HepG2 (cell line): ENCODE data around the gene DDAH2. TPM values are rescaled to one million over a fixed set of nuclear protein-coding genes. Genes with fewer than 3 reads are reported as not detected.

Source experiments
- CBX2 ChIP-seq, 2 experiments: fragments of 200-600 bp in 1 of 2; sonication (generic); formaldehyde crosslinking in 1 of 2; IDR thresholded peaks; 2 replicates each; pipeline versions ENCODE4 v1.7.0 to v1.8.1; 2018 to 2022; ENCODE audit warnings: low read depth in 2 of 2, low read length in 1 of 2, mild to moderate bottlenecking in 1 of 2, missing genetic modification reagents in 1 of 2
- CEBPB ChIP-seq: IDR thresholded peaks from 2 replicates; pipeline ENCODE4 v1.6.1; 2011; ENCODE audit warnings: low read depth, low read length, improper control_type of control experiment, borderline replicate concordance
- CENPBD1 ChIP-seq: sonication (generic); formaldehyde crosslinking; IDR thresholded peaks from 2 replicates; pipeline ENCODE4 v1.8.0; 2022; ENCODE audit warnings: missing genetic modification reagents, low read depth, mild to moderate bottlenecking, borderline replicate concordance
- IRF2 ChIP-seq: IDR thresholded peaks from 2 replicates; pipeline ENCODE4 v1.6.1; 2018; ENCODE audit warnings: missing genetic modification reagents, missing compliant biosample characterization
- ISL2 ChIP-seq: sonication (generic); formaldehyde crosslinking; IDR thresholded peaks from 2 replicates; pipeline ENCODE4 v1.5.0; 2020; ENCODE audit warnings: missing genetic modification reagents
- JUN ChIP-seq: sonication (generic); formaldehyde crosslinking; IDR thresholded peaks from 2 replicates; pipeline ENCODE4 v1.4.0; 2020; ENCODE audit warnings: mild to moderate bottlenecking, missing genetic modification reagents
- MED13 ChIP-seq: sonication (generic); formaldehyde crosslinking; IDR thresholded peaks from 2 replicates; pipeline ENCODE4 v1.5.0; 2020; ENCODE audit warnings: missing genetic modification reagents
- MLXIP ChIP-seq: sonication (generic); formaldehyde crosslinking; IDR thresholded peaks from 2 replicates; pipeline ENCODE4 v1.9.0; 2021; ENCODE audit warnings: missing genetic modification reagents, borderline replicate concordance
- MXD4 ChIP-seq: IDR thresholded peaks from 2 replicates; pipeline ENCODE4 v1.6.1; 2016; ENCODE audit warnings: mild to moderate bottlenecking, missing biosample characterization, missing genetic modification reagents
- NFATC3 ChIP-seq: sonication (generic); formaldehyde crosslinking; IDR thresholded peaks from 2 replicates; pipeline ENCODE4 v1.5.1; 2020; ENCODE audit warnings: mild to moderate bottlenecking, missing genetic modification reagents
- NFE2L2 ChIP-seq: fragments of 150-350 bp; IDR thresholded peaks from 2 replicates; pipeline ENCODE4 v1.6.1; 2014; ENCODE audit warnings: low read length
- PRMT3 ChIP-seq: sonication (generic); formaldehyde crosslinking; IDR thresholded peaks from 2 replicates; pipeline ENCODE4 v1.8.1; 2022; ENCODE audit warnings: low read depth, mild to moderate bottlenecking, moderate library complexity, missing genetic modification reagents, borderline replicate concordance
- REL ChIP-seq: sonication (generic); formaldehyde crosslinking; conservative IDR thresholded peaks from 2 replicates; pipeline ENCODE4 v1.8.0; 2022; ENCODE audit warnings: mild to moderate bottlenecking, missing genetic modification reagents, moderate library complexity
- REXO4 ChIP-seq: sonication (generic); formaldehyde crosslinking; IDR thresholded peaks from 2 replicates; pipeline ENCODE4 v1.8.0; 2022; ENCODE audit warnings: missing genetic modification reagents, mild to moderate bottlenecking, borderline replicate concordance
- SUZ12 ChIP-seq: fragments of 150-350 bp; IDR thresholded peaks from 2 replicates; pipeline ENCODE4 v1.6.1; 2014; ENCODE audit warnings: low read depth, low read length
- TSC22D2 ChIP-seq: sonication (generic); formaldehyde crosslinking; IDR thresholded peaks from 2 replicates; pipeline ENCODE4 v1.5.1; 2020; ENCODE audit warnings: missing genetic modification reagents, mild to moderate bottlenecking, borderline replicate concordance
- ZBED4 ChIP-seq: sonication (generic); formaldehyde crosslinking; IDR thresholded peaks from 2 replicates; pipeline ENCODE4 v1.4.0; 2020; ENCODE audit warnings: missing genetic modification reagents, borderline replicate concordance
- ZFP62 ChIP-seq: sonication (generic); formaldehyde crosslinking; IDR thresholded peaks from 2 replicates; pipeline ENCODE4 v1.4.0; 2020; ENCODE audit warnings: missing genetic modification reagents
- ZNF138 ChIP-seq: sonication (generic); formaldehyde crosslinking; IDR thresholded peaks from 2 replicates; pipeline ENCODE4 v1.5.0; 2020; ENCODE audit warnings: mild to moderate bottlenecking, low read depth, missing genetic modification reagents
- ZNF501 ChIP-seq: sonication (generic); formaldehyde crosslinking; IDR thresholded peaks from 2 replicates; pipeline ENCODE4 v1.5.1; 2020; ENCODE audit warnings: mild to moderate bottlenecking, moderate library complexity, missing genetic modification reagents
- ZNF547 ChIP-seq: sonication (generic); formaldehyde crosslinking; IDR thresholded peaks from 2 replicates; pipeline ENCODE4 v1.5.1; 2020; ENCODE audit warnings: mild to moderate bottlenecking, missing genetic modification reagents
- ZNF549 ChIP-seq: sonication (generic); formaldehyde crosslinking; IDR thresholded peaks from 2 replicates; pipeline ENCODE4 v1.5.0; 2020; ENCODE audit warnings: missing genetic modification reagents
- ZNF816 ChIP-seq: sonication (generic); formaldehyde crosslinking; IDR thresholded peaks from 2 replicates; pipeline ENCODE4 v1.8.0; 2022; ENCODE audit warnings: missing genetic modification reagents, mild to moderate bottlenecking, borderline replicate concordance
- ZNF83 ChIP-seq: sonication (generic); formaldehyde crosslinking; IDR thresholded peaks from 2 replicates; pipeline ENCODE4 v1.4.0; 2020; ENCODE audit warnings: missing genetic modification reagents, mild to moderate bottlenecking, borderline replicate concordance
- polyA plus RNA-seq, 8 experiments: library from polyadenylated mRNA; depleted of rRNA in 3 of 8; stranded (reverse) in 7 of 8; unstranded in 1 of 8; fragments of >200 nt; fragmentation: Illumina TruSeq in 4 of 8; extraction: Trizol in 4 of 8; gene quantifications; 2 replicates each; pipeline versions ENCODE4 v1.2.1 to v1.2.3, GENCODE V29; 2011 to 2016; ENCODE audit warnings: low read depth in 4 of 8, missing spikeins in 1 of 8, mixed read lengths in 1 of 8; ENCODE audit not compliant: insufficient read depth in 1 of 8
- total RNA-seq, 5 experiments: library from RNA; depleted of rRNA; stranded (reverse); fragments of >200 nt; fragmentation: Illumina TruSeq; extraction: Trizol; gene quantifications; 2 replicates each; pipeline ENCODE4 v1.2.3, GENCODE V29; 2016; ENCODE audit warnings: low read depth in 1 of 5

Gene DDAH2
- total and polyA plus RNA-seq, 2 of the 13 experiments (the other 11 are each of a cell fraction or from before 2014, with no cell fraction given) = 16.4 to 21.1 TPM

GRCh38 chr6:31776989-31777666, 48.0 kb upstream of the DDAH2 start, which contains the start of gene VWA7 (continued):
- peak; percentile 68; the same call in 1 of the 2 replicates for TF ChIP-seq IRF2 (CRISPR knock-in tag)
- no peak for TF ChIP-seq CEBPB
- TF ChIP-seq ZNF83 (CRISPR knock-in tag) = 0 out of 2 replicates have a peak, but pooled peaks have one; percentile 71
- no peak for TF ChIP-seq REXO4 (CRISPR knock-in tag)
- TF ChIP-seq ZFP62 (CRISPR knock-in tag) = no peak
- no peak for TF ChIP-seq MLXIP (CRISPR knock-in tag)
- no peak for TF ChIP-seq REL
- no peak for TF ChIP-seq ZNF547 (CRISPR knock-in tag)
- peak; percentile 45; the same call in 1 of the 2 replicates for TF ChIP-seq ZNF501 (CRISPR knock-in tag)
- no peak for TF ChIP-seq PRMT3 (CRISPR knock-in tag)
- no peak; the same call in 1 of the 2 replicates for TF ChIP-seq MXD4
- TF ChIP-seq ISL2 (CRISPR knock-in tag) = peak; percentile 66
- TF ChIP-seq NFATC3 (CRISPR knock-in tag) = no peak
- no peak for TF ChIP-seq SUZ12
- 0 out of 2 replicates have a peak, but pooled peaks have one; percentile 49 for TF ChIP-seq TSC22D2 (CRISPR knock-in tag)
- no peak for TF ChIP-seq CBX2 (IDR thresholded peaks at IDR 0.05; ENCODE audit: low read depth, low read length)
- no peak for TF ChIP-seq CBX2 (CRISPR knock-in tag; IDR thresholded peaks at IDR 0.05; ENCODE audit: low read depth)
- TF ChIP-seq ZNF816 = no peak
- TF ChIP-seq ZNF549 (CRISPR knock-in tag) = no peak
- TF ChIP-seq NFE2L2 = no peak
- TF ChIP-seq ZNF138 (CRISPR knock-in tag) = no peak
- 0 out of 2 replicates have a peak, but pooled peaks have one; percentile 16 for TF ChIP-seq JUN (CRISPR knock-in tag)
- peak; percentile 91; the same call in 1 of the 2 replicates for TF ChIP-seq ZBED4 (CRISPR knock-in tag)
- TF ChIP-seq MED13 (CRISPR knock-in tag) = no peak
- no peak for TF ChIP-seq CENPBD1 (CRISPR knock-in tag)
